HG03095 (cell line): ENCODE data around the gene NUDC.
"Not testable (repeated sequence)": the region's sequence is repeated elsewhere in the genome, so short reads cannot be mapped to it uniquely, and the experiment has no call there.

Experiments used
- ATAC-seq: cut with Tn5 transposase; IDR thresholded peaks from one replicate; pipeline ENCODE4 v1.9.1; 2021; ENCODE audit warnings: moderate library complexity; ENCODE audit not compliant: unreplicated experiment

The NUDC gene

DNA sequence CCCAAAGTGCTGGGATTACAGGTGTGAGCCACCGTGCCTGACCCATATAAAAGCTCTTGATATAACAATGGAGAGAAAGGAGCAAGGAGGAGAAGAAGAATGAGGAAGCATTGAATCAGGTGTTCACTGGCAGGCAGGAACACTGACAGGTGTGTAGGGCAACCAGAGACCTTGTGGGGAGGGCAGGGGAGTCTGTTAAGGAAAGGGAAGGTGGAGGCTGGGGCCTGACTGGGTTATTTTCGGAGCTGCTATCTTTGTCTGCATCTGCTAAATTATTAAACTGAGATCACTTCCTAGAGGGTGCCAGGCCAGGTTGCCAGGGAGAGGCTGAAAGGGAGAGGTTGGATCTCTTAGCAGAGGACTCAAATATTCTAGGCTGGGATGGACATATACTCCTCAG lies 65.1 kb downstream of the NUDC start:
- no peak for ATAC-seq

GRCh38 chr1:26989403-26990109 lies 68.0 kb downstream of the NUDC start:
- ATAC-seq: not testable (repeated sequence)

- no peak for ATAC-seq
These were observed 70.0 kb downstream of the NUDC start for GRCh38 chr1:26991310-26992116.

DNA sequence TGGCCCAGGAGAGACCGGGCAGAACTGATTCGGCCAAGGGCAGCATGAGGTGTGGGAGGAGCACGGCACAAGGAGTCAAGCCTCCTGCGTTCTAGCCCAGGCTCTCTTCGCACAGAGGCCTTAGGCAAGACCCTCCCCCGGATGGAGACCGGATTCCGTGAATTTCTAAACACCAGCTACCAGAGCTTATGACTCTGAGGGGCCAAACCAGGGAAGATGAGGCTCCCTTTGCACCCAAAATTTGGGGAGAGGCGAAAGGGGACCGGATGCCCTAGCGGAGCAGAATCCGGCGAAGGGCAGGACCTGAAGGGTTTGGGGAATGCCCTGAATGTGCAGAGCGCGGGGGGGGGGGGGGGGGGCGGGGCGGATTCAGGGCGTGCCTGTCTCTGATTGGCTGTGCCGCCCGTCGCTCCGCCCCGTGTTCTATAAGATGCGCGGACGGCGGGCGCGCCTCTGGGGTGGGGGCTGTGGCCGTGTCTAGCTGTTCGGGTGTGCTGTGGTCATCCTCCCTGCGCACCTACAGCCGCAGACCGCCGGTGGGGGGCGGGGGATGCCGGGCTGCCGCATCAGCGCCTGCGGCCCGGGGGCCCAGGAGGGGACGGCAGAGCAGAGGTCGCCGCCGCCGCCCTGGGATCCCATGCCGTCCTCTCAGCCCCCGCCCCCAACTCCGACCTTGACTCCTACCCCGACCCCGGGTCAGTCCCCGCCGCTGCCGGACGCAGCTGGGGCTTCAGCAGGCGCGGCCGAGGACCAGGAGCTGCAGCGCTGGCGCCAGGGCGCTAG lies 71.9 kb downstream of the NUDC start, which contains the start of gene TRNP1:
Gene TRNP1, plus strand, starts transcription at position 456 of the 783 bp plus-strand sequence. Its CDS starts 95 bp downstream, at position 551.
- peak; percentile 53 for ATAC-seq

GRCh38 chr1:26994020-26994786 lies 72.7 kb downstream of the NUDC start:
- no peak for ATAC-seq

- no peak for ATAC-seq
These were observed 73.4 kb downstream of the NUDC start for GRCh38 chr1:26994787-26995517.

GRCh38 chr1:26996024-26996423 lies 74.5 kb downstream of the NUDC start:
- ATAC-seq: no peak
